GM21515 (cell line): ENCODE measurements around the gene STAB2.

ENCODE experiments used
- ATAC-seq: cut with Tn5 transposase; IDR thresholded peaks from one replicate; pipeline ENCODE4 v1.9.1; 2021; ENCODE audit not compliant: unreplicated experiment

STAB2 gene

DNA sequence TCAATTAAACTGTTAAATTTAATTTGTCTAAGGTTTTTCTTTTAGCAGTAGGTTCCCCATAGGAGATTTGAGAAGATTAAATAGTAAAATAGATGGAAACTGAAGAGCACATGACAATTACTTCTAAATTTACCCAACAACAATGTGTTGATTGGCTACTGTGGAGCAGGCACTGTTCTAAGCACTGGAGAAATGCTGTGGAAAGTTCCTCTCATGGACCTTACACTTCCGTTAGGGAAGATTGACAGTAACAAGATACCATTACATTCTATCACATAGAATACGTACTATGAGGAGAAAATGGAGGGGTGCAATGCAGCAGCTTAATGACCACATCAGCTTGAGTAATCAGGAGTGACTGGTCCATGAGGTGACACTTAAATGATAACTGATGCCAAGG lies 8.1 kb upstream of the STAB2 start:
- no peak for ATAC-seq

GRCh38 chr12:103580026-103580425 lies 7.0 kb upstream of the STAB2 start:
- ATAC-seq = no peak

GRCh38 chr12:103583008-103583407 lies 4.1 kb upstream of the STAB2 start:
- no peak for ATAC-seq

GRCh38 chr12:103586132-103586531 lies 941 bp upstream of the STAB2 start:
- ATAC-seq = no peak

DNA sequence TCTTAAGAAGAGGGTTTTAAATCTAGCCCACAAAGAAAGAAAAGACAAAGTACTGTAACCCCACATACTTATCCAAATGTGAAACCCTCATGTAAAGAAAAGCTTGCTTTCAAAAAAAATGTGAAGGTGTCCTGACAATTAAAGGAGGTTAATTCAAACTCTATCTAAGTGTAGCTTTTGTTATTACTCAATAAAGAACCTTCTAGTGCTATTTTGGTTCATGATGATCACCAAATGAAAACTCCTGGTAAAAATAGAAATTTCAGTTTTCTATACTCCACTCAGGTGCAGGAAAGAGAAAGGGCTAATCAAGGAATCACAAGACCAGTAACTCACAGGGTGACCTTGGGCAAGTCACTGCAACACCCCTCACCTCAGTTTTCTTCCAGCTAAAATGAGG lies 1.6 kb downstream of the STAB2 start:
- ATAC-seq = no peak

DNA sequence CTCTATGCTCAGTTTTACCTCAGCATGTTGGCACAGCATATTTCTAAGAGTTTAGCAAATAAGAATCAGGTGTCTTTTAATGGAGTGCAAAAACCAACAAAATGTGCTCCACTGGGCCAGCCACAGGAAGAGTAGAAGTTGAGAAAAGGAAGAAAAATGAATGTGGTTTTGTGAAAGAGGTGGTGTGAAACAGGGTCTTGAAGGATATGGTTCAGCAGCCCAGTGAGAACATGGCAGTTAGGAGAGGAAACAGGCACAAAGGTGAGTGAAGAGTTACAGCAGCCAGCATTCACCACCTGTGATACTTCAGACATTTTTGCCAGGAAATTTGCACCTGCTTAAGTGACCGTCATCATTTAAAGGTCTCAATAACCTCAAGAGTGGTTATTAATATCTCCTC lies 2.4 kb downstream of the STAB2 start:
- no peak for ATAC-seq

DNA sequence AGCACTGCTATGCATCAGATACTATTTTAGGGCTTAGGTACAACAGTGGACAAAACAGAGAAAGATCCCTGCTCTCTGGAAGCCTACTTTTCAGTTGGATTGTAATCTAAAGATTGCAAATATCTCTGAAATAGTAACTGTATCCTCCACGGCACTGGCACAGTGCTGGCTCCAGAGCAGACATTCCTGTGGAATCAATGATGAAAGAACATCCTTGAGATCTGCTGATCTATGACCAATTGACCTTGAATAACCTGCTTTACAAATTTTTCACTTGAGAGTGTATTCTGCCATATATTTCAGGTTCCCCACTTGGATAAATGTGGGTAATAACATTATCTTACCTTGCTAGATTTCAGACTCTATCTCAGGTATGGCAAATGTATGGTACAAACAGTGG lies 3.2 kb downstream of the STAB2 start:
- ATAC-seq = no peak

DNA sequence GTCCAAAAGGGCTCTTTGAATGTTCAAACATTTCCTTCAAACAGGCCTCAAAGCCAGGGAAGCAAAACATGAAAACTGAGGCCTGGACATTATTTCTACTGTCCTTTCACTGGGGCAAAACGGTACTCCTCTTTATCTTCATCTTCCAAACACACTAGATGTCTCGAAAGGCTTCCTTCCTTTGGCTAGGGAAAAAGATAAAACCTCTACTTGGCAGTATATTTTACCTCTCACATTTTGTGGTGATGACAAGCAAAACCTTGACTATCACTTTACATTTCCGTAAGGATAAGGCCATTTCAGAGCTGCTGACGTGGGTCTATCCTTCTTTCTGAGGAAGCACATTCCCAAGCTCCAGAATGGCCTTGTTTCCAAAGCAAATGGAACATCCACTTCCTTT lies 9.9 kb downstream of the STAB2 start:
- no peak for ATAC-seq

- ATAC-seq = no peak
Measured at GRCh38 chr12:103599274-103599673, 12.2 kb downstream of the STAB2 start.

DNA sequence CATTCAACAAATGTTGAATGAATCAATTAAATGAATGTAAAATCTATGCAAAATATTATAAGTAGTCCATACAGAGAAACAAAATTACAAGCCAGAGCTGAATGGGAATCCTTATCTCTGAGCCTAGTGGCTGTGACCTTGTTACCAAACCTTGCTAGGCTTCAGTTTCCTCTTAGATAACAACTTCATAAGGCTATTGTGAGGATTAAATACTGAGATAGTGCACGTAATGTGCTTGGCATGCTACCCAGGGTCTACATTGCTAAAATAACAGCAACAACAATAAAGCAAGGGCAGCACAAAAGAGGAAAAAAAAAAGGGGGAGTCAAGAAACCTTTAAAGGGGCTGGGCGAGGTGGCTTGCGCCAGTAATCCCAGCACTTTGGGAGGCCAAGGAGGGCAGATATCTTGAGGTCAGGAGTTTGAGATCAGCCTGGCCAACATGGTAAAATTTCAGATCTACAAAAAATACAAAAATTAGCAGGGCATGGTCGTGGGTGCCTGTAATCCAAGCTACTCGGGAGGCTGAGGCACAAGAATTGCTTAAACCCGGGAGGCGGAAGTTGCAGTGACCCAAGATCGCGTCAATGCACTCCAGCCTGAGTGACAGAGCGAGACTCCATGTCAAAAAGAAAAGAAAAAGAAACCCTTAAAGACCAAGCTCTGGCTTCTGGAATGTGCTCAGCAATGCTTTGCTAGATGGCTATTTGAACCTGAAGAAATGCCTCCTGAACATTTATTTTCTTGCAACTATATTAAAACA lies 14.1 kb downstream of the STAB2 start:
- no peak for ATAC-seq

DNA sequence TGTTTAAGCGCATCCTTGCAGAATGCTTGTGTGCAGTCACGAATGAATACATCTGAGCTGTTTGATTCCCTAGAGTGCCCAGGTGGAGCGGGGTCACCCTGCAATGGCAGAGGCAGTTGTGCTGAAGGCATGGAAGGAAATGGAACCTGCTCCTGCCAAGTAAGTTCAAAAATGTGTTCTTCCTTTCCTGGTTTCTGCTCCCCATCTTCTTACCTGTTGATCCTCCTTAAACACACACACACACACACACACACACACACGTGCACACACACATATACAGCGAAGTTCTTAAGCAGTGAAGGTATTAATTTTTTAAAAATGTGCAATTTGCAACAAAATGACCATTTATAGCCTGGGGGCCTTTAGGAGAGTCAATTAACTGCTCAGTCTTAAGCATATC lies 33.3 kb downstream of the STAB2 start:
- no peak for ATAC-seq

DNA sequence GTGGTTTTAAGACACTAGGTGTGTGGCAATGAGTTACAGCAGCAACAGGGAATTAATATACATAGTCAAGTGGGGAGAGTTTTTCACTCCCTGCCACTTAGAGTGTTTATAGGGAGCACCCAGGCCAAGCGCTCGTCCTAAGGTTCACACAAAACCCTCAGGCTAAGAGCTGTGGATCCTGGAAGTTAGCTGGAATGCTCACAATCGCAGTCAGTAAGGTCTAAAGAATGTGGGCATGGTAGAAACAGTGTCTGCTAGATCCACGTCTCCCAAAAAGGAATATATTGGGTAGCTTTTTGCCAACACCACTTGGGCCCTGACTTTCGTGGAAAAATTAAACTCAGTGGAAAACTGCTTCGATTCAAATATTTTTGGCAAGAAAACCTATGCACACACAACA lies 36.6 kb downstream of the STAB2 start:
- ATAC-seq = no peak

GRCh38 chr12:103626498-103626897 lies 39.4 kb downstream of the STAB2 start:
- ATAC-seq = no peak

- ATAC-seq = no peak
Measured at GRCh38 chr12:103627189-103627855, 40.2 kb downstream of the STAB2 start.

- peak; percentile 88 for ATAC-seq
Measured at GRCh38 chr12:103632554-103633216, 45.6 kb downstream of the STAB2 start.

DNA sequence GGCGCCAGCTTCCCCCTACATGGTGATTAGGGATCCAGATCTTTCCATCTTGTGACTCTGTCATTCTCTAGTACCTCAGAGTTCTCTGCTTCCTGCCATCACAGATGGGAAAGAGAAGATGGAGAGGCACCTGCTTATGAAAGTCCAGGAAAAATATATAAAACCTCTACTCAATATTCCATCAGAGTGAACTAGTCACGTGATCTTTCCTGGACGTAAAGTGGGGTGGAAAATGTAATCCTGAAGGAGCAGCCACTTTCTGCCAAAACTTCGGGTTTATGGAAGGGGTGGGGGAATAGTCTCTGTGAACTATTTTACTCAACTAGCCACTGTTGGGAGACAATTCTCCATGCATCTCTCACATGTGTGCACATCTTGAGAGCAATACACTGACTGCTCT lies 47.7 kb downstream of the STAB2 start:
- ATAC-seq = no peak

- ATAC-seq = no peak
Measured at GRCh38 chr12:103635419-103635818, 48.3 kb downstream of the STAB2 start.

GRCh38 chr12:103637021-103637420 lies 49.9 kb downstream of the STAB2 start:
- ATAC-seq = no peak

DNA sequence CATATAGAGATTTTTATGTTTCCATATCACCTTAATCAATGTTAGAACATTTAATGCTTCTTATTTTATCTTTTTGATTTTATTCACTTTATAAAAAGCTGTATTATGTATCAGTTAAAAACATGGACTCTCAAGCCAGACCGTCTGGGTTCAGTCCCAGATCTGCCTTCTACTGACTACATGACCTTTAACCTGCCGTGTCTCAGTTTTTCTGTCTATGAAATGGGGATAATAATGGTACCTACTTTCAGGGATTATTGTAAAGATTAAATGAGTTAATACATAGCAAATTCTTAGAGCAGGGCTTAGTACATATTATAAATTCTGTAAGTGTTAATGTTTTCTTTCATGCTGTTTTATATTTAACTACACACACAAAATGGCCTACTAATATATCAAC lies 50.4 kb downstream of the STAB2 start:
- ATAC-seq = no peak

DNA sequence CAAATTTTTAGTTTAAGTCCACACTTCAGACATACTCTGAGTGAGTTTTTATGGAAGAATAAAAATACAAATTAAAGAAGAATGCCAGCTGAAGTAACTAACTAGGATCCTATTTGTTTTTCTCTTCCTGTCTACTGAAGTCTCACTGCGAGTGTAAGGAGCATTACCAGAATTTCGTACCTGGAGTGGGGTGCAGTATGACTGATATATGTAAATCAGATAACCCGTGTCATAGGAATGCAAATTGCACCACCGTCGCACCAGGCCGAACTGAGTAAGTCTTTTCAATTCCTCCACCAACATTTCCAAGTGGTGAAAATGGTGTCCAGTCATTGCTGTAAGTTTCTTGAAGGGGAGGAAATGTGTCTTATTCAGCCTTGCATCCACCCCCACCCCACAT lies 52.9 kb downstream of the STAB2 start:
- ATAC-seq = no peak

- ATAC-seq = peak; percentile 49
Measured at GRCh38 chr12:103640410-103640809, 53.3 kb downstream of the STAB2 start.

GRCh38 chr12:103640831-103641230 lies 53.8 kb downstream of the STAB2 start:
- ATAC-seq = peak; percentile 81
